HCT116 (cell line): ENCODE results near the gene ADAM10. TPM values are rescaled to one million over a fixed set of nuclear protein-coding genes. Genes with fewer than 3 reads are reported as not detected.

Experiments used
- ATAC-seq: fragments of 200-7000 bp; cut with Tn5 transposase; 2 replicates; pipeline ENCODE4 v1.9.1; 2020; ENCODE audit warnings: mild to moderate bottlenecking, moderate library complexity
- BruUV-seq: library from RNA; stranded (reverse); fragments of 400-500 nt; replicated peaks from 2 replicates; lab custom pipeline; 2021; lab: Mats Ljungman, UMichigan
- CTCF ChIA-PET: fragments of 300-600 bp; sonication (Branson Sonifier 250); formaldehyde crosslinking; loops from one replicate; lab custom pipeline; 2021; ENCODE audit warnings: antibody characterized with exemption; lab: Charles Lee
- POLR2A ChIA-PET: fragments of 300-600, 350-600 bp; sonication (Branson Sonifier 250); formaldehyde crosslinking; loops from one replicate; lab custom pipeline; 2021; ENCODE audit warnings: antibody characterized with exemption; lab: Charles Lee
- RAD21 ChIA-PET, 2 experiments: fragments of 300-600 bp; sonication (Branson Sonifier 250); formaldehyde crosslinking; loops; one replicate each; lab custom pipeline; 2023; ENCODE audit warnings: low total read pairs in 2 of 2; ENCODE audit not compliant: uncharacterized antibody in 2 of 2, unreplicated experiment in 2 of 2, low non-redundant PET in 1 of 2; lab: Charles Lee
- DNase-seq: peaks from one replicate; pipeline ENCODE4 v3.0.0-alpha.2; 2010; ENCODE audit warnings: low read depth, low spot score
- H2AFZ ChIP-seq: fragments of 200-600 bp; shearing (Covaris generic), sonication (generic); 2 replicates; pipeline ENCODE4 v1.6.1; 2017; ENCODE audit warnings: low read depth, mixed run types, mixed read lengths, antibody characterized with exemption, low read length; ENCODE audit not compliant: poor library complexity, severe bottlenecking
- H3K27ac ChIP-seq: 2 replicates; pipeline ENCODE4 v1.5.1; 2012; ENCODE audit warnings: low read depth, low read length
- H3K27me3 ChIP-seq: fragments of 200-600 bp; sonication (generic); 2 replicates; pipeline ENCODE4 v1.6.1; 2016; ENCODE audit warnings: mixed run types, low read length, mixed read lengths; ENCODE audit not compliant: insufficient read depth
- H3K36me3 ChIP-seq, 2 experiments: fragments of 200-500 bp in 1 of 2; fragments of 200-600 bp in 1 of 2; sonication (Bioruptor generic) in 1 of 2; sonication (generic) in 1 of 2; 2 replicates each; pipeline versions ENCODE4 v1.5.1 to v1.6.1; 2014 to 2016; ENCODE audit warnings: low read length in 2 of 2, inconsistent platforms in 1 of 2, mixed read lengths in 1 of 2, mixed run types in 1 of 2; ENCODE audit not compliant: insufficient read depth in 2 of 2, control insufficient read depth in 1 of 2
- H3K4me1 ChIP-seq, 2 experiments: fragments of 200-600 bp in 1 of 2; sonication (generic) in 1 of 2; 2 replicates each; pipeline versions ENCODE4 v1.5.1 to v1.6.1; 2012 to 2017; ENCODE audit warnings: low read length in 2 of 2, inconsistent platforms in 1 of 2, mild to moderate bottlenecking in 1 of 2, mixed read lengths in 1 of 2, mixed run types in 1 of 2, moderate library complexity in 1 of 2; ENCODE audit not compliant: insufficient read depth in 2 of 2, control insufficient read depth in 1 of 2
- H3K4me2 ChIP-seq: fragments of 200-600 bp; sonication (generic); 2 replicates; pipeline ENCODE4 v1.6.1; 2017; ENCODE audit warnings: mixed run types, low read length, mixed read lengths
- H3K4me3 ChIP-seq, 2 experiments: fragments of 200-600 bp in 1 of 2; sonication (generic) in 1 of 2; replicated peaks in 1 of 2; 2 replicates each; pipeline ENCODE4 v1.5.1; 2011 to 2016; ENCODE audit warnings: low read length in 2 of 2, control low read depth in 1 of 2, low read depth in 1 of 2, mild to moderate bottlenecking in 1 of 2, mixed read lengths in 1 of 2, mixed run types in 1 of 2
- H3K79me2 ChIP-seq: fragments of 200-600 bp; sonication (generic); 2 replicates; pipeline ENCODE4 v1.6.1; 2017; ENCODE audit warnings: mild to moderate bottlenecking, mixed run types, low read length, moderate library complexity, mixed read lengths; ENCODE audit not compliant: insufficient read depth
- H3K9ac ChIP-seq: fragments of 200-600 bp; sonication (generic); 2 replicates; pipeline ENCODE4 v1.6.1; 2016; ENCODE audit warnings: low read length, mixed read lengths
- H3K9me2 ChIP-seq: fragments of 200-600 bp; sonication (generic), shearing (Covaris generic); 2 replicates; pipeline ENCODE4 v1.6.1; 2017; ENCODE audit warnings: mixed run types, mild to moderate bottlenecking, moderate library complexity; ENCODE audit not compliant: insufficient read depth
- H3K9me3 ChIP-seq, 2 experiments: fragments of 200-500 bp in 1 of 2; fragments of 200-600 bp in 1 of 2; sonication (Bioruptor generic) in 1 of 2; sonication (generic) in 1 of 2; 2 replicates each; pipeline ENCODE4 v1.6.1; 2014 to 2017; ENCODE audit warnings: low read length in 2 of 2, mixed read lengths in 2 of 2, inconsistent platforms in 1 of 2, low read depth in 1 of 2, mild to moderate bottlenecking in 1 of 2, mixed run types in 1 of 2, moderate library complexity in 1 of 2; ENCODE audit not compliant: control insufficient read depth in 1 of 2, insufficient read depth in 1 of 2
- H4K20me1 ChIP-seq: fragments of 200-600 bp; sonication (generic), shearing (Covaris generic); 2 replicates; pipeline ENCODE4 v1.6.1; 2017; ENCODE audit warnings: mixed run types, mild to moderate bottlenecking, moderate library complexity; ENCODE audit not compliant: insufficient read depth
- CBX3 ChIP-seq: IDR thresholded peaks from 2 replicates; pipeline ENCODE4 v1.6.1; 2012; ENCODE audit warnings: low read depth
- CEBPB ChIP-seq: IDR thresholded peaks from 2 replicates; pipeline ENCODE4 v1.6.1; 2012; ENCODE audit warnings: low read depth
- ELF1 ChIP-seq: IDR thresholded peaks from 2 replicates; pipeline ENCODE4 v1.6.1; 2012; ENCODE audit warnings: low read depth, borderline replicate concordance
- EZH2phosphoT487 ChIP-seq: fragments of 200-600 bp; IDR thresholded peaks from 2 replicates; pipeline ENCODE4 v1.6.1; 2018; ENCODE audit warnings: antibody characterized with exemption, borderline replicate concordance
- FOSL1 ChIP-seq: IDR thresholded peaks from 2 replicates; pipeline ENCODE4 v1.6.1; 2012; ENCODE audit warnings: low read depth
- JUND ChIP-seq: IDR thresholded peaks from 2 replicates; pipeline ENCODE4 v1.6.1; 2012
- POLR2A ChIP-seq: IDR thresholded peaks from 2 replicates; pipeline ENCODE4 v1.7.0; 2011; ENCODE audit warnings: borderline replicate concordance; ENCODE audit not compliant: insufficient read depth, insufficient read length; ENCODE audit errors: extremely low read depth
- SP1 ChIP-seq: IDR thresholded peaks from 2 replicates; pipeline ENCODE4 v1.6.1; 2012; ENCODE audit warnings: low read depth
- TCF7L2 ChIP-seq: IDR thresholded peaks from 2 replicates; pipeline ENCODE4 v1.7.0; 2011; ENCODE audit warnings: borderline replicate concordance, inconsistent platforms; ENCODE audit not compliant: insufficient read depth, insufficient read length; ENCODE audit errors: extremely low read depth
- YY1 ChIP-seq: IDR thresholded peaks from 2 replicates; pipeline ENCODE4 v1.6.1; 2011; ENCODE audit warnings: low read length, low read depth, moderate library complexity, mild to moderate bottlenecking; ENCODE audit not compliant: insufficient replicate concordance; ENCODE audit errors: extremely low read depth
- ZFX ChIP-seq: fragments of 450-650 bp; IDR thresholded peaks from 2 replicates; pipeline ENCODE4 v1.6.1; 2017
- ZNF274 ChIP-seq: fragments of 200-500 bp; sonication (Bioruptor generic); IDR thresholded peaks from 2 replicates; pipeline ENCODE4 v1.6.1; 2014; ENCODE audit warnings: mild to moderate bottlenecking, low read depth, low read length, inconsistent platforms
- intact Hi-C: fragments of 100-400 bp; cut with micrococcal nuclease; formaldehyde crosslinking; loops from 2 replicates; pipeline ENCODE4 v1.10.0; 2022
- total RNA-seq: library from RNA; stranded (reverse); gene quantifications from one replicate; pipeline ENCODE4 v1.2.1, GENCODE V29; 2021; ENCODE audit not compliant: unreplicated experiment
- TF ChIP-seq, protein P1 (sequence below): IDR thresholded peaks from 2 replicates; pipeline ENCODE4 v1.6.1; 2012
- TF ChIP-seq, protein P2 (sequence below), 3 experiments: fragments of 200-600 bp in 1 of 3; sonication (generic) in 1 of 3; IDR thresholded peaks in 2 of 3; conservative IDR thresholded peaks in 1 of 3; 2 replicates each; pipeline ENCODE4 v1.5.1; 2012 to 2017; ENCODE audit warnings: low read depth in 2 of 3, low read length in 2 of 3, antibody characterized with exemption in 1 of 3, borderline replicate concordance in 1 of 3, control low read depth in 1 of 3, mild to moderate bottlenecking in 1 of 3, mixed read lengths in 1 of 3, mixed run types in 1 of 3, moderate library complexity in 1 of 3; ENCODE audit not compliant: insufficient read depth in 1 of 3
- TF ChIP-seq, protein P3 (sequence below): IDR thresholded peaks from 2 replicates; pipeline ENCODE4 v1.6.1; 2012; ENCODE audit warnings: low read depth

The ADAM10 gene
- total RNA-seq, 1 experiment from 2014 or later: 158 TPM

DNA sequence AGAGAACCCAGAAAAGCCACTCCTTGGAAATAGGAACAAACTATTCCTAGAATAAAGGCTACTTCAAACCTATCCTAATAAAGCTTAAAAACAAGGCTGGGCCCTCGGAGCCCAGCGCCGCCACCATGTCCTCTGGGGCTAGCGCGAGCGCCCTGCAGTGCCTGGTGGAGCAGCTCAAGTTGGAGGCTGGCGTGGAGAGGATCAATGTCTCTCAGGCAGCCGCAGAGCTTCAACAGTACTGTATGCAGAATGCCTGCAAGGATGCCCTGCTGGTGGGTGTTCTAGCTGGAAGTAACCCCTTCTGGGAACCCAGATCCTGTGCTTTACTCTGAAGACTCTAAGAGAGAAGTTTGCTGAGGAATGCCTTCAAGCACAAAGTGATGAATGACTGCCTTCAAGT is 63.2 kb downstream of the ADAM10 start:
- no peaks in the 10 kb centered on the region; the same call in 1 of the 2 replicates for H4K20me1 ChIP-seq
- intact Hi-C loops: no loop called here
- no peak overlapping the region for H3K4me2 ChIP-seq
- ChIA-PET RAD21 (interaction anchor here in 1 of 2 experiments (0.7 kb wide), 1 partner anchor 73 kb away, joined by 3 read pairs; no protein-coding TSS in a partner anchor), POLR2A (no interaction called here), CTCF (no interaction called here)
- no peaks in the 10 kb centered on the region for H3K9me2 ChIP-seq
- H3K9ac ChIP-seq: no peak overlapping the region
- no peaks in the 10 kb centered on the region for H3K9me3 ChIP-seq
- peaks cover 0 to 6% of the 10 kb centered on the region in 2 experiments; a peak in 1 of 4 replicates for H3K4me1 ChIP-seq
- BruUV-seq: no TSS peak
- no peak overlapping the region for H2AFZ ChIP-seq
- peaks cover 59% of the 10 kb centered on the region for H3K79me2 ChIP-seq
- no peak for DNase-seq
- no peak overlapping the region for H3K27ac ChIP-seq
- TF ChIP-seq, protein P1, sequence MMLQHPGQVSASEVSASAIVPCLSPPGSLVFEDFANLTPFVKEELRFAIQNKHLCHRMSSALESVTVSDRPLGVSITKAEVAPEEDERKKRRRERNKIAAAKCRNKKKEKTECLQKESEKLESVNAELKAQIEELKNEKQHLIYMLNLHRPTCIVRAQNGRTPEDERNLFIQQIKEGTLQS: no peak
- TF ChIP-seq, protein P2, sequence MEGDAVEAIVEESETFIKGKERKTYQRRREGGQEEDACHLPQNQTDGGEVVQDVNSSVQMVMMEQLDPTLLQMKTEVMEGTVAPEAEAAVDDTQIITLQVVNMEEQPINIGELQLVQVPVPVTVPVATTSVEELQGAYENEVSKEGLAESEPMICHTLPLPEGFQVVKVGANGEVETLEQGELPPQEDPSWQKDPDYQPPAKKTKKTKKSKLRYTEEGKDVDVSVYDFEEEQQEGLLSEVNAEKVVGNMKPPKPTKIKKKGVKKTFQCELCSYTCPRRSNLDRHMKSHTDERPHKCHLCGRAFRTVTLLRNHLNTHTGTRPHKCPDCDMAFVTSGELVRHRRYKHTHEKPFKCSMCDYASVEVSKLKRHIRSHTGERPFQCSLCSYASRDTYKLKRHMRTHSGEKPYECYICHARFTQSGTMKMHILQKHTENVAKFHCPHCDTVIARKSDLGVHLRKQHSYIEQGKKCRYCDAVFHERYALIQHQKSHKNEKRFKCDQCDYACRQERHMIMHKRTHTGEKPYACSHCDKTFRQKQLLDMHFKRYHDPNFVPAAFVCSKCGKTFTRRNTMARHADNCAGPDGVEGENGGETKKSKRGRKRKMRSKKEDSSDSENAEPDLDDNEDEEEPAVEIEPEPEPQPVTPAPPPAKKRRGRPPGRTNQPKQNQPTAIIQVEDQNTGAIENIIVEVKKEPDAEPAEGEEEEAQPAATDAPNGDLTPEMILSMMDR (IDR thresholded peaks at IDR 0.05 in 2 of 3, conservative IDR thresholded peaks at IDR 0.05 in 1 of 3; ENCODE audit: borderline replicate concordance in 1 of 3, insufficient read depth in 1 of 3, low read depth in 2 of 3, low read length in 2 of 3): no peak
- no peak for TF ChIP-seq EZH2phosphoT487
- TF ChIP-seq FOSL1: no peak
- no peak for TF ChIP-seq ZFX
- no peak for TF ChIP-seq SP1
- TF ChIP-seq ZNF274: no peak
- TF ChIP-seq, protein P3, sequence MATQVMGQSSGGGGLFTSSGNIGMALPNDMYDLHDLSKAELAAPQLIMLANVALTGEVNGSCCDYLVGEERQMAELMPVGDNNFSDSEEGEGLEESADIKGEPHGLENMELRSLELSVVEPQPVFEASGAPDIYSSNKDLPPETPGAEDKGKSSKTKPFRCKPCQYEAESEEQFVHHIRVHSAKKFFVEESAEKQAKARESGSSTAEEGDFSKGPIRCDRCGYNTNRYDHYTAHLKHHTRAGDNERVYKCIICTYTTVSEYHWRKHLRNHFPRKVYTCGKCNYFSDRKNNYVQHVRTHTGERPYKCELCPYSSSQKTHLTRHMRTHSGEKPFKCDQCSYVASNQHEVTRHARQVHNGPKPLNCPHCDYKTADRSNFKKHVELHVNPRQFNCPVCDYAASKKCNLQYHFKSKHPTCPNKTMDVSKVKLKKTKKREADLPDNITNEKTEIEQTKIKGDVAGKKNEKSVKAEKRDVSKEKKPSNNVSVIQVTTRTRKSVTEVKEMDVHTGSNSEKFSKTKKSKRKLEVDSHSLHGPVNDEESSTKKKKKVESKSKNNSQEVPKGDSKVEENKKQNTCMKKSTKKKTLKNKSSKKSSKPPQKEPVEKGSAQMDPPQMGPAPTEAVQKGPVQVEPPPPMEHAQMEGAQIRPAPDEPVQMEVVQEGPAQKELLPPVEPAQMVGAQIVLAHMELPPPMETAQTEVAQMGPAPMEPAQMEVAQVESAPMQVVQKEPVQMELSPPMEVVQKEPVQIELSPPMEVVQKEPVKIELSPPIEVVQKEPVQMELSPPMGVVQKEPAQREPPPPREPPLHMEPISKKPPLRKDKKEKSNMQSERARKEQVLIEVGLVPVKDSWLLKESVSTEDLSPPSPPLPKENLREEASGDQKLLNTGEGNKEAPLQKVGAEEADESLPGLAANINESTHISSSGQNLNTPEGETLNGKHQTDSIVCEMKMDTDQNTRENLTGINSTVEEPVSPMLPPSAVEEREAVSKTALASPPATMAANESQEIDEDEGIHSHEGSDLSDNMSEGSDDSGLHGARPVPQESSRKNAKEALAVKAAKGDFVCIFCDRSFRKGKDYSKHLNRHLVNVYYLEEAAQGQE: no peak
- no peak for TF ChIP-seq CBX3
- no peak for TF ChIP-seq ELF1
- TF ChIP-seq TCF7L2: no peak
- no peak for TF ChIP-seq POLR2A
- no peak for TF ChIP-seq YY1
- TF ChIP-seq CEBPB: no peak
- TF ChIP-seq JUND: no peak
- TF ChIP-seq, all 23 proteins: peak for 0
- no peak for ATAC-seq
- H3K4me3 ChIP-seq: no peak overlapping the region
- no peaks in the 10 kb centered on the region for H3K36me3 ChIP-seq
- H3K27me3 ChIP-seq: no peaks in the 10 kb centered on the region
